Upper lobe of right lung (tissue), 1 donor: ENCODE measurements around the gene LTV1. TPM values are rescaled to one million over a fixed set of nuclear protein-coding genes. Genes with fewer than 3 reads are reported as not detected.
"Not testable (repeated sequence)": the region's sequence is repeated elsewhere in the genome, so short reads cannot be mapped to it uniquely, and the experiment has no call there.

ENCODE experiments used
- ATAC-seq: fragments of 200-7000 bp; cut with Tn5 transposase; one replicate; pipeline ENCODE4 v1.9.1; 2020; ENCODE audit warnings: mild to moderate bottlenecking, moderate library complexity
- DNase-seq: peaks from one replicate; pipeline ENCODE4 v3.0.0-alpha.2; 2020
- H3K27ac ChIP-seq: fragments of 200-600 bp; one replicate; pipeline ENCODE4 v1.8.0; 2022
- H3K27me3 ChIP-seq: fragments of 200-600 bp; one replicate; pipeline ENCODE4 v1.8.0; 2022; ENCODE audit warnings: mild to moderate bottlenecking
- H3K36me3 ChIP-seq: fragments of 200-600 bp; one replicate; pipeline ENCODE4 v1.8.0; 2022
- H3K4me1 ChIP-seq: fragments of 200-600 bp; one replicate; pipeline ENCODE4 v1.8.0; 2022
- H3K4me3 ChIP-seq: fragments of 200-600 bp; one replicate; pipeline ENCODE4 v1.8.0; 2022; ENCODE audit warnings: mild to moderate bottlenecking
- H3K9me3 ChIP-seq: fragments of 200-600 bp; one replicate; pipeline ENCODE4 v1.8.0; 2022
- CTCF ChIP-seq: fragments of 200-600 bp; IDR thresholded peaks from one replicate; pipeline ENCODE4 v1.8.0; 2022; ENCODE audit warnings: antibody characterized with exemption
- intact Hi-C: fragments of 100-400 bp; cut with DNase I; formaldehyde crosslinking; loops from one replicate; pipeline ENCODE4 v1.11.0; 2022
- long read RNA-seq: library from polyadenylated mRNA; unstranded; transcript quantifications from one replicate; pipeline ENCODE4 v2.0.0, GENCODE V29; 2021
- total RNA-seq: library from RNA; stranded (reverse); fragmentation: NEBNext Ultra II Directional; extraction: Animal tissue kit (Norgen Biotek cat#: 25700); gene quantifications from one replicate; pipeline ENCODE4 v1.2.1, GENCODE V29; 2021
- donor health status: DM: no; HTN: yes; CAD: no; lungs with severe emphysema.

LTV1 gene
- total RNA-seq: 25.2 TPM
- long read RNA-seq, transcript LTV1-201 (11 exons, 1,847 nt): major isoform, 43 of 49 reads
- long read RNA-seq, partial matches to known transcripts: 4 of 49 reads
- long read RNA-seq, other reads (novel, unspliced or antisense): 2 of 49 reads

GRCh38 chr6:143842902-143843676, at the start of gene LTV1:
Gene LTV1, plus strand, starts transcription at chr6:143843338. Its CDS starts 140 bp downstream, at chr6:143843478.
- Histone ChIP-seq H3K27me3 (no peaks in the 10 kb centered on the region), H3K36me3 (peaks cover 38% of the 10 kb centered on the region), H3K4me3 (peak within 1 kb of the TSS; percentile 91), H3K9me3 (no peaks in the 10 kb centered on the region), H3K27ac (peak within 1 kb of the TSS; percentile 97), H3K4me1 (peaks cover 16% of the 10 kb centered on the region)
- intact Hi-C loops: no loop called here
- peak; percentile 7 for TF ChIP-seq CTCF
- DNase-seq: peak; percentile 98
- peak; percentile 99 for ATAC-seq

- H3K4me1 ChIP-seq, ATAC-seq, intact Hi-C loops, H3K9me3 ChIP-seq, H3K27me3 ChIP-seq, H3K4me3 ChIP-seq, H3K36me3 ChIP-seq, H3K27ac ChIP-seq, DNase-seq: not testable (repeated sequence)
These were observed 46.6 kb upstream of the LTV1 start for GRCh38 chr6:143796551-143796950.

GRCh38 chr6:143798487-143798886, 44.7 kb upstream of the LTV1 start:
- ATAC-seq, H3K9me3 ChIP-seq, H3K4me1 ChIP-seq, H3K27ac ChIP-seq, H3K27me3 ChIP-seq, DNase-seq, intact Hi-C loops, H3K36me3 ChIP-seq, H3K4me3 ChIP-seq: not testable (repeated sequence)

- no peak overlapping the region for H3K27ac ChIP-seq
- H3K36me3 ChIP-seq: peaks cover 18% of the 10 kb centered on the region
- DNase-seq (no peak), ATAC-seq (no peak)
- H3K4me1 ChIP-seq: no peaks in the 10 kb centered on the region
- H3K9me3 ChIP-seq: no peaks in the 10 kb centered on the region
- no peak overlapping the region for H3K4me3 ChIP-seq
- no peak for TF ChIP-seq CTCF
- no peaks in the 10 kb centered on the region for H3K27me3 ChIP-seq
- intact Hi-C loops: no loop called here
These were observed 40.1 kb upstream of the LTV1 start for GRCh38 chr6:143802833-143803565.

GRCh38 chr6:143803769-143804568, 39.2 kb upstream of the LTV1 start:
- Histone ChIP-seq H3K36me3 (peaks cover 26% of the 10 kb centered on the region), H3K4me3 (no peak overlapping the region), H3K27me3 (no peaks in the 10 kb centered on the region), H3K27ac (no peak overlapping the region), H3K9me3 (no peaks in the 10 kb centered on the region), H3K4me1 (no peaks in the 10 kb centered on the region)
- intact Hi-C loops: no loop called here
- ATAC-seq: no peak
- no peak for TF ChIP-seq CTCF
- no peak for DNase-seq

- H3K36me3 ChIP-seq: peaks cover 32% of the 10 kb centered on the region
- H3K27me3 ChIP-seq: no peaks in the 10 kb centered on the region
- intact Hi-C loops: no loop called here
- DNase-seq: no peak
- H3K9me3 ChIP-seq: no peaks in the 10 kb centered on the region
- no peak overlapping the region for H3K27ac ChIP-seq
- H3K4me1 ChIP-seq: no peaks in the 10 kb centered on the region
- TF ChIP-seq CTCF: no peak
- ATAC-seq: no peak
- H3K4me3 ChIP-seq: no peak overlapping the region
These were observed 38.3 kb upstream of the LTV1 start for GRCh38 chr6:143804835-143805239.
